Measurements from ENCODE around the gene DCTN2. TPM values are rescaled to one million over a fixed set of nuclear protein-coding genes. Genes with fewer than 3 reads are reported as not detected.

The DCTN2 gene
- polyA plus RNA-seq, 1 donor (not counting 4 experiments of a cell fraction or from before 2014, with no cell fraction given) = 132 TPM

- TF ChIP-seq CTCF (optimal IDR thresholded peaks at IDR 0.05 in 1 of 3, IDR thresholded peaks at IDR 0.05 in 1 of 3, conservative IDR thresholded peaks at IDR 0.05 in 1 of 3; ENCODE audit: extremely low read depth in 1 of 3, insufficient read depth in 2 of 3, low read length in 3 of 3) = no peak
- no peak for TF ChIP-seq EZH2 (IDR thresholded peaks at IDR 0.05; ENCODE audit: low read length)
- Histone ChIP-seq H3K9me3 (ENCODE audit: control insufficient read depth, low read depth, low read length) (no peaks in the 10 kb centered on the region), H3K27me3 (ENCODE audit: control insufficient read depth, extremely low read depth, insufficient read depth, low read length) (no peaks in the 10 kb centered on the region), H3K27ac (ENCODE audit: control insufficient read depth, insufficient read depth, low read length) (no peak overlapping the region), H3K36me3 (ENCODE audit: control insufficient read depth in 2 of 2, extremely low read depth in 1 of 2, insufficient read depth in 2 of 2, low read length in 2 of 2) (peaks cover 49 to 51% of the 10 kb centered on the region in 2 experiments), H3K9me1 (ENCODE audit: control insufficient read depth, extremely low read depth, insufficient read depth, low read length) (peaks cover 2% of the 10 kb centered on the region), H3K4me3 (ENCODE audit: control insufficient read depth in 2 of 3, extremely low read depth in 1 of 3, insufficient read depth in 2 of 3, low read depth in 1 of 3, low read length in 3 of 3) (no peak overlapping the region), H3K4me1 (ENCODE audit: control insufficient read depth, extremely low read depth, insufficient read depth, low read length) (peaks cover 13% of the 10 kb centered on the region), H3K4me2 (ENCODE audit: control insufficient read depth, extremely low read depth, insufficient read depth, low read depth, low read length) (no peak overlapping the region), H2AFZ (ENCODE audit: control insufficient read depth, low read length) (no peak overlapping the region), H3K9ac (ENCODE audit: control insufficient read depth, extremely low read depth, insufficient read depth, low read length) (no peak overlapping the region), H4K20me1 (ENCODE audit: control insufficient read depth, extremely low read depth, insufficient read depth, low read length) (peaks cover 5% of the 10 kb centered on the region), H3K79me2 (ENCODE audit: control insufficient read depth, insufficient read depth, low read length) (peaks cover 23% of the 10 kb centered on the region)
- dilution Hi-C loops (cut with MboI; ENCODE audit: extremely low pct_ligation_motif_present, low sequenced_read_pairs) = no loop called here
- DNase-seq (ENCODE audit: low read depth, low spot score) (no peak), FAIRE-seq (no peak)
Observed at GRCh38 chr12:57528176-57528575, 18.8 kb downstream of the DCTN2 start.

GRCh38 chr12:57527184-57527583, 19.8 kb downstream of the DCTN2 start:
- Histone ChIP-seq H3K4me3 (ENCODE audit: control insufficient read depth in 2 of 3, extremely low read depth in 1 of 3, insufficient read depth in 2 of 3, low read depth in 1 of 3, low read length in 3 of 3) (no peak overlapping the region), H3K4me2 (ENCODE audit: control insufficient read depth, extremely low read depth, insufficient read depth, low read depth, low read length) (no peak overlapping the region), H4K20me1 (ENCODE audit: control insufficient read depth, extremely low read depth, insufficient read depth, low read length) (peaks cover 5% of the 10 kb centered on the region), H3K79me2 (ENCODE audit: control insufficient read depth, insufficient read depth, low read length) (peaks cover 24% of the 10 kb centered on the region), H3K27ac (ENCODE audit: control insufficient read depth, insufficient read depth, low read length) (no peak overlapping the region), H3K27me3 (ENCODE audit: control insufficient read depth, extremely low read depth, insufficient read depth, low read length) (no peaks in the 10 kb centered on the region), H2AFZ (ENCODE audit: control insufficient read depth, low read length) (no peak overlapping the region), H3K9ac (ENCODE audit: control insufficient read depth, extremely low read depth, insufficient read depth, low read length) (no peak overlapping the region), H3K36me3 (ENCODE audit: control insufficient read depth in 2 of 2, extremely low read depth in 1 of 2, insufficient read depth in 2 of 2, low read length in 2 of 2) (peaks cover 42 to 44% of the 10 kb centered on the region in 2 experiments), H3K9me3 (ENCODE audit: control insufficient read depth, low read depth, low read length) (no peaks in the 10 kb centered on the region), H3K9me1 (ENCODE audit: control insufficient read depth, extremely low read depth, insufficient read depth, low read length) (peaks cover 2% of the 10 kb centered on the region), H3K4me1 (ENCODE audit: control insufficient read depth, extremely low read depth, insufficient read depth, low read length) (peaks cover 14% of the 10 kb centered on the region)
- dilution Hi-C loops (cut with MboI; ENCODE audit: extremely low pct_ligation_motif_present, low sequenced_read_pairs) = no loop called here
- DNase-seq (ENCODE audit: low read depth, low spot score) (no peak), FAIRE-seq (no peak)
- TF ChIP-seq CTCF (optimal IDR thresholded peaks at IDR 0.05 in 1 of 3, IDR thresholded peaks at IDR 0.05 in 1 of 3, conservative IDR thresholded peaks at IDR 0.05 in 1 of 3; ENCODE audit: extremely low read depth in 1 of 3, insufficient read depth in 2 of 3, low read length in 3 of 3) (no peak), EZH2 (IDR thresholded peaks at IDR 0.05; ENCODE audit: low read length) (no peak)
